KOPT-K1 (cell line): ENCODE results near the gene TMEM212.

Experiments used
- H3K27ac ChIP-seq: fragments of 200-600 bp; sonication (generic); 2 replicates; pipeline ENCODE4 v1.5.1; 2016; ENCODE audit warnings: antibody characterized with exemption, mild to moderate bottlenecking, low read depth, low read length; ENCODE audit not compliant: poor library complexity, severe bottlenecking
- H3K36me3 ChIP-seq: fragments of 200-600 bp; sonication (generic); 2 replicates; pipeline ENCODE4 v1.5.1; 2017; ENCODE audit warnings: antibody characterized with exemption, mild to moderate bottlenecking, low read length, moderate library complexity; ENCODE audit not compliant: insufficient read depth
- H3K9me3 ChIP-seq: fragments of 200-600 bp; sonication (generic); 2 replicates; pipeline ENCODE4 v1.5.1; 2017; ENCODE audit warnings: antibody characterized with exemption, low read length, mild to moderate bottlenecking; ENCODE audit not compliant: insufficient read depth, poor library complexity, severe bottlenecking

TMEM212 gene

DNA sequence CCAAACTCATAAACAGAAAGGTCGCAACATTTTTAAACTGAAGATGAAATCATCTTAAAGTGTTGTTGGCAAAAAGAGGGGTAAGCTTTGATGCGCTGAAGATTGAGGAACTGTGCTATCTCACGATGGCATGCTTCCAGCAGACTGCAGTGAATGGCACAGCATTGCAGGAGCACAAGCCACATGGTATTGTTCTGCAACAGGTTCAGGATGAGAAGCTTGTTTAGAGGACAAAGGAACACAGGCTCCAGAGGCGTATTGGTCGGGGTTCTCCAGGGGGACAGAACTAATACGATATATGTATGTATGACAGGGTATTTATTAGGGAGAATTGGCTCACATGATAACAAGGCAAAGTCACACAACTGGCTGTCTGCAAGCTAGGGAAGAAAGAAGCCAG is 19.0 kb upstream of the TMEM212 start:
- H3K36me3 ChIP-seq: no peaks in the 10 kb centered on the region

GRCh38 chr3:171824824-171825221 is 18.3 kb upstream of the TMEM212 start:
- Histone ChIP-seq H3K36me3 (no peaks in the 10 kb centered on the region), H3K27ac (no peak overlapping the region), H3K9me3 (no peaks in the 10 kb centered on the region)

More for the DNA sequence above, 19.0 kb upstream of the TMEM212 start:
- Histone ChIP-seq H3K27ac (no peak overlapping the region), H3K9me3 (no peaks in the 10 kb centered on the region)

- Histone ChIP-seq H3K9me3 (no peaks in the 10 kb centered on the region), H3K27ac (no peak overlapping the region), H3K36me3 (no peaks in the 10 kb centered on the region)
These were observed 17.8 kb upstream of the TMEM212 start for GRCh38 chr3:171825222-171825828.

DNA sequence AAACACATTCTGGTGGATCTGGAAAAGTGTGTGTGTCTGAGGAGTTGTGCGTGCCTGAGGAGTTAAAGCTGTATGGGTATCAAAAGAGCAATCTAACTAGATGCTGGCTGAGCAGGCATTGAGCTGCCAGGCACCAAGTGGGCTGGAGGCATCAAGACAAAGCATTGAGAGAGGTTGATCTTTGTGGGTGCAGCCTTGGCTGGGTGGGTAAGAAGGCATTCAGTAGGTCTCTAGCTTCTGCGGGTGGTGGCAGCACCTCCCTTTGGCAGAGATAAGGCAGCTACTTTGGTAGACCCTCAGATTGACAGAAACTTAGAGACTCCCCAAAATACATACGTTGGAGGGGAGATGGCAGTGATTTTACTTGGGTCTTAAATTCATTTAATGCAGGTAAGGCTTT is 15.8 kb upstream of the TMEM212 start:
- no peak overlapping the region for H3K27ac ChIP-seq

GRCh38 chr3:171827836-171828458 is 15.2 kb upstream of the TMEM212 start:
- Histone ChIP-seq H3K36me3 (no peaks in the 10 kb centered on the region), H3K9me3 (no peaks in the 10 kb centered on the region), H3K27ac (no peak overlapping the region)

More for the DNA sequence above, 15.8 kb upstream of the TMEM212 start:
- Histone ChIP-seq H3K36me3 (no peaks in the 10 kb centered on the region), H3K9me3 (no peaks in the 10 kb centered on the region)

GRCh38 chr3:171828902-171829770 is 14.0 kb upstream of the TMEM212 start:
- Histone ChIP-seq H3K36me3 (no peaks in the 10 kb centered on the region), H3K27ac (no peak overlapping the region), H3K9me3 (no peaks in the 10 kb centered on the region)

GRCh38 chr3:171829841-171830517 is 13.2 kb upstream of the TMEM212 start:
- Histone ChIP-seq H3K36me3 (no peaks in the 10 kb centered on the region), H3K9me3 (no peaks in the 10 kb centered on the region), H3K27ac (no peak overlapping the region)

- Histone ChIP-seq H3K27ac (no peak overlapping the region), H3K9me3 (no peaks in the 10 kb centered on the region), H3K36me3 (no peaks in the 10 kb centered on the region)
These were observed 12.7 kb upstream of the TMEM212 start for GRCh38 chr3:171830518-171830875.

- Histone ChIP-seq H3K9me3 (no peaks in the 10 kb centered on the region), H3K27ac (no peak overlapping the region), H3K36me3 (no peaks in the 10 kb centered on the region)
These were observed 11.2 kb upstream of the TMEM212 start for GRCh38 chr3:171831936-171832335.

- no peak overlapping the region for H3K27ac ChIP-seq
- H3K9me3 ChIP-seq: no peaks in the 10 kb centered on the region
- no peaks in the 10 kb centered on the region for H3K36me3 ChIP-seq
These were observed 10.2 kb upstream of the TMEM212 start for GRCh38 chr3:171832989-171833388.

DNA sequence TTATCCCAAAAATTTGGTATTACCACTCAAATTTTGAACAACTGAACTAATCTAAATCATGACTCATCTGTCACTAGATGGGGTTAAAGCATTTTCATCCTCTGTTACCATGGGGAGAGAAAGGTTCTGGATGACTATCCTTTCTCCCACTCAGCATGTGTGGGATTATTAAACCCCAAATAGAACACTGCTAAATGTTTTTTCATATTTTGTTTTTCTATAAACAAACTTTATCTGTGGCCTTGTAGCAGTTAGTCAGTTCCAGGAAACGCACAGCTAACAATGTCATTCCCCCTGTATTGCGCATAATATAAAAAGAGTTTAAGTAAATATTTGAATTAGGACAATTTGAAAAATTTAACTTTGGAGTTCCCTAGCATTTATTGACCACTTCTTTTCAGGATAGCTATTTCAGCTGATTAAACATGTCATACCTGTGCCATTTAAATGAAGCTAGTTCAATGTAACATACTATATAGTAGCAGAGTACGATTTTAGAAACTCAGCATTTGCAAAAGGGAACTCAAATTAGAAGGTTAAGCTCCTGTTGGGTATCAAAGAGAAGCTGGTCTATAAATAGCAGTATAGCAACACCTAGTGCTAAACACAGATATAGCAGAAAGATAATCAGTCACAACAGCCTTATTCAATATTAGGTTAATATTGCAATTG is 9.2 kb upstream of the TMEM212 start:
- no peak overlapping the region for H3K27ac ChIP-seq
- H3K36me3 ChIP-seq: no peaks in the 10 kb centered on the region
- H3K9me3 ChIP-seq: no peaks in the 10 kb centered on the region

- Histone ChIP-seq H3K9me3 (no peaks in the 10 kb centered on the region), H3K27ac (no peak overlapping the region), H3K36me3 (no peaks in the 10 kb centered on the region)
These were observed 8.7 kb upstream of the TMEM212 start for GRCh38 chr3:171834461-171834801.

DNA sequence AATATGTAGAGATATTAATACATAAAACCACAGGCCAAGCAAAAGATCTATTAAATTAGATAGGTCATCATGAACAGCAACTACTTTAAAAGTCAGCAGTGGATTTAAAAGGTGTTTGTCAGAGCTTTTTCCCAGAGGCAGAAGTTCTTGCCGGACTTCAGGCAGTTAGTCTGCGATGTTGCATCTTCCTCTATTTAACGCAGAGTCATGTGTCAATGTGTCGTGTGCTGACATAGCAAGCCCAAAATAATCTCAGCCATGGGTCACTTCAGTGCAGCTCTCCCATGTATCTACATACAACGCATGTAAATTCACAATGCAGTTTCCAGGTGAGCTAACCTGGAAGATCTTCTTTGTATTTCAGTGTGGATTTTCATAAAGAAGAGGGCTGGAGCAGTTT is 8.0 kb upstream of the TMEM212 start:
- no peaks in the 10 kb centered on the region for H3K36me3 ChIP-seq
- H3K9me3 ChIP-seq: no peaks in the 10 kb centered on the region
- H3K27ac ChIP-seq: no peak overlapping the region

- Histone ChIP-seq H3K9me3 (no peaks in the 10 kb centered on the region), H3K27ac (no peak overlapping the region), H3K36me3 (no peaks in the 10 kb centered on the region)
These were observed 7.5 kb upstream of the TMEM212 start for GRCh38 chr3:171835613-171836012.

DNA sequence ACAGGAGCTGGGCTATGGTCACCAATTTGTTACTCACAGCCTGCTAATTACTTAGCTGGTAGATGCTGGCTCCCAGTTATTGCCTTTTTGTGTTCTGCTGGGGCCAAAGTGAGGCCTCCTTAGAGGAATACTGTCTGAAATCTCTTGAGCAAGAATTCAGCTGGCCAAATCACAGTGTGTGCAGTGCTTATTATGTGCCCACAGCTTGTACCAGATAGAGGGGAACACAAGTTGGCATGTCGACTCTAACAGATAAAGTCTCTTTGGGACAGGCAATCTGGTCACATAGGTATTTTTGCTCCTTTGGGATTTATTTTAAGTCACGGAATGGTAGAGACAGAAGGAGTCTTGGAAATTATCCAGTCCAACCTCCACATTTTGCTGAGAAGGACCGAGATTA is 6.3 kb upstream of the TMEM212 start:
- Histone ChIP-seq H3K36me3 (no peaks in the 10 kb centered on the region), H3K9me3 (no peaks in the 10 kb centered on the region), H3K27ac (no peak overlapping the region)
